ENCODE data around the gene ANO8. TPM values are rescaled to one million over a fixed set of nuclear protein-coding genes. Genes with fewer than 3 reads are reported as not detected.

Gene ANO8
- total and polyA plus RNA-seq, 2 of the 13 experiments (the other 11 are each of a cell fraction or from before 2014, with no cell fraction given): 1.8 to 3.5 TPM

DNA sequence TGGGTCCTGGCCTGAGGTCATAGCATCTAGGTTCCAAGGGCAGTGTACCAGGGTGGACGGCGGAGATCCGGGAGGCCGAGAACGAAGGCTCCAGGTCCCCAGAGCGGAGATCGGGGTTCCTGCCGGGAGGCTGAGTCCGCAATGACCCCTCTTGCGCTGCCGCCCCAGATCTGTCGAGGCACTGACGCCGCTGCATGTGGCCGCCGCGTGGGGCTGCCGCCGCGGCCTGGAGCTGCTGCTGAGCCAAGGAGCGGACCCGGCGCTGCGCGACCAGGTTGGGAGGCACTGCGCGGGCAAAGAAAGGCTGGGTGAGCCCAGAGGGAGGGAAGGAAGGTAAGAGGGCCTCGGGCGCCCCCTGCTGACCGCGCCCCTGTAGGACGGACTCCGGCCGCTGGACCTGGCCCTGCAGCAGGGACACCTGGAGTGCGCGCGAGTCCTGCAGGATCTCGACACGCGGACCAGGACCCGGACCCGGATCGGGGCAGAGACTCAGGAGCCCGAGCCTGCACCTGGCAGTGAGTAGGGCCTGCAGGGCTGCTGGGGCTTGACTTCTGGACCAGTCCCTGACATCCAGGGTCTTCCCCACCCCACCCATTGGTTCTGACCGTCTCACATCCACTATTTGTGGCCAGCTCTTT lies 52.0 kb downstream of the ANO8 start (continued):
- TF ChIP-seq, protein P1, sequence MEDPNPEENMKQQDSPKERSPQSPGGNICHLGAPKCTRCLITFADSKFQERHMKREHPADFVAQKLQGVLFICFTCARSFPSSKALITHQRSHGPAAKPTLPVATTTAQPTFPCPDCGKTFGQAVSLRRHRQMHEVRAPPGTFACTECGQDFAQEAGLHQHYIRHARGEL (CRISPR knock-in tag; IDR thresholded peaks at IDR 0.05): 0 out of 2 replicates have a peak, but pooled peaks have one; percentile 69
- TF ChIP-seq POLR2AphosphoS5 (IDR thresholded peaks at IDR 0.05; ENCODE audit: low read depth, low read length) (no peak), RFX1 (IDR thresholded peaks at IDR 0.05) (no peak), ZBTB8A (CRISPR knock-in tag; IDR thresholded peaks at IDR 0.05; ENCODE audit: borderline replicate concordance, low read depth) (no peak), PITX1 (CRISPR knock-in tag; IDR thresholded peaks at IDR 0.05) (0 out of 2 replicates have a peak, but pooled peaks have one; percentile 31), ZNF670 (CRISPR knock-in tag; IDR thresholded peaks at IDR 0.05; ENCODE audit: borderline replicate concordance) (no peak), ZFP1 (CRISPR knock-in tag; IDR thresholded peaks at IDR 0.05) (no peak), ZNF12 (CRISPR knock-in tag; IDR thresholded peaks at IDR 0.05) (0 out of 2 replicates have a peak, but pooled peaks have one; percentile 31), NFYC (CRISPR knock-in tag; IDR thresholded peaks at IDR 0.05) (no peak), HDAC2 (CRISPR knock-in tag; IDR thresholded peaks at IDR 0.05) (0 out of 2 replicates have a peak, but pooled peaks have one; percentile 53)
- TF ChIP-seq, protein P2, sequence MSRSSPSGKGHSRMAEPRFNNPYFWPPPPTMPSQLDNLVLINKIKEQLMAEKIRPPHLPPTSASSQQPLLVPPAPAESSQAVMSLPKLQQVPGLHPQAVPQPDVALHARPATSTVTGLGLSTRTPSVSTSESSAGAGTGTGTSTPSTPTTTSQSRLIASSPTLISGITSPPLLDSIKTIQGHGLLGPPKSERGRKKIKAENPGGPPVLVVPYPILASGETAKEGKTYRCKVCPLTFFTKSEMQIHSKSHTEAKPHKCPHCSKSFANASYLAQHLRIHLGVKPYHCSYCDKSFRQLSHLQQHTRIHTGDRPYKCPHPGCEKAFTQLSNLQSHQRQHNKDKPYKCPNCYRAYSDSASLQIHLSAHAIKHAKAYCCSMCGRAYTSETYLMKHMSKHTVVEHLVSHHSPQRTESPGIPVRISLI (CRISPR knock-in tag; IDR thresholded peaks at IDR 0.05; ENCODE audit: borderline replicate concordance): peak; percentile 42; the same call in 1 of the 2 replicates
- TF ChIP-seq, protein P3, sequence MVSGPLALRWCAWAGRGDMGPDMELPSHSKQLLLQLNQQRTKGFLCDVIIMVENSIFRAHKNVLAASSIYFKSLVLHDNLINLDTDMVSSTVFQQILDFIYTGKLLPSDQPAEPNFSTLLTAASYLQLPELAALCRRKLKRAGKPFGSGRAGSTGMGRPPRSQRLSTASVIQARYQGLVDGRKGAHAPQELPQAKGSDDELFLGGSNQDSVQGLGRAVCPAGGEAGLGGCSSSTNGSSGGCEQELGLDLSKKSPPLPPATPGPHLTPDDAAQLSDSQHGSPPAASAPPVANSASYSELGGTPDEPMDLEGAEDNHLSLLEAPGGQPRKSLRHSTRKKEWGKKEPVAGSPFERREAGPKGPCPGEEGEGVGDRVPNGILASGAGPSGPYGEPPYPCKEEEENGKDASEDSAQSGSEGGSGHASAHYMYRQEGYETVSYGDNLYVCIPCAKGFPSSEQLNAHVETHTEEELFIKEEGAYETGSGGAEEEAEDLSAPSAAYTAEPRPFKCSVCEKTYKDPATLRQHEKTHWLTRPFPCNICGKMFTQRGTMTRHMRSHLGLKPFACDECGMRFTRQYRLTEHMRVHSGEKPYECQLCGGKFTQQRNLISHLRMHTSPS (CRISPR knock-in tag; IDR thresholded peaks at IDR 0.05; ENCODE audit: low read depth): peak; percentile 43; the same call in 1 of the 2 replicates
- TF ChIP-seq, protein P4, sequence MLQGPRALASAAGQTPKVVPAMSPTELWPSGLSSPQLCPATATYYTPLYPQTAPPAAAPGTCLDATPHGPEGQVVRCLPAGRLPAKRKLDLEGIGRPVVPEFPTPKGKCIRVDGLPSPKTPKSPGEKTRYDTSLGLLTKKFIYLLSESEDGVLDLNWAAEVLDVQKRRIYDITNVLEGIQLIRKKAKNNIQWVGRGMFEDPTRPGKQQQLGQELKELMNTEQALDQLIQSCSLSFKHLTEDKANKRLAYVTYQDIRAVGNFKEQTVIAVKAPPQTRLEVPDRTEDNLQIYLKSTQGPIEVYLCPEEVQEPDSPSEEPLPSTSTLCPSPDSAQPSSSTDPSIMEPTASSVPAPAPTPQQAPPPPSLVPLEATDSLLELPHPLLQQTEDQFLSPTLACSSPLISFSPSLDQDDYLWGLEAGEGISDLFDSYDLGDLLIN (CRISPR knock-in tag; IDR thresholded peaks at IDR 0.05; ENCODE audit: borderline replicate concordance): no peak
- TF ChIP-seq, protein P5, sequence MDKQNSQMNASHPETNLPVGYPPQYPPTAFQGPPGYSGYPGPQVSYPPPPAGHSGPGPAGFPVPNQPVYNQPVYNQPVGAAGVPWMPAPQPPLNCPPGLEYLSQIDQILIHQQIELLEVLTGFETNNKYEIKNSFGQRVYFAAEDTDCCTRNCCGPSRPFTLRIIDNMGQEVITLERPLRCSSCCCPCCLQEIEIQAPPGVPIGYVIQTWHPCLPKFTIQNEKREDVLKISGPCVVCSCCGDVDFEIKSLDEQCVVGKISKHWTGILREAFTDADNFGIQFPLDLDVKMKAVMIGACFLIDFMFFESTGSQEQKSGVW (CRISPR knock-in tag; IDR thresholded peaks at IDR 0.05; ENCODE audit: borderline replicate concordance): no peak
- TF ChIP-seq, protein P6, sequence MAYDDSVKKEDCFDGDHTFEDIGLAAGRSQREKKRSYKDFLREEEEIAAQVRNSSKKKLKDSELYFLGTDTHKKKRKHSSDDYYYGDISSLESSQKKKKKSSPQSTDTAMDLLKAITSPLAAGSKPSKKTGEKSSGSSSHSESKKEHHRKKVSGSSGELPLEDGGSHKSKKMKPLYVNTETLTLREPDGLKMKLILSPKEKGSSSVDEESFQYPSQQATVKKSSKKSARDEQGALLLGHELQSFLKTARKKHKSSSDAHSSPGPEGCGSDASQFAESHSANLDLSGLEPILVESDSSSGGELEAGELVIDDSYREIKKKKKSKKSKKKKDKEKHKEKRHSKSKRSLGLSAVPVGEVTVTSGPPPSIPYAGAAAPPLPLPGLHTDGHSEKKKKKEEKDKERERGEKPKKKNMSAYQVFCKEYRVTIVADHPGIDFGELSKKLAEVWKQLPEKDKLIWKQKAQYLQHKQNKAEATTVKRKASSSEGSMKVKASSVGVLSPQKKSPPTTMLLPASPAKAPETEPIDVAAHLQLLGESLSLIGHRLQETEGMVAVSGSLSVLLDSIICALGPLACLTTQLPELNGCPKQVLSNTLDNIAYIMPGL (CRISPR knock-in tag; IDR thresholded peaks at IDR 0.05; ENCODE audit: borderline replicate concordance in 1 of 2, low read depth in 1 of 2): peak; percentile 78 to 80
- TF ChIP-seq, protein P7, sequence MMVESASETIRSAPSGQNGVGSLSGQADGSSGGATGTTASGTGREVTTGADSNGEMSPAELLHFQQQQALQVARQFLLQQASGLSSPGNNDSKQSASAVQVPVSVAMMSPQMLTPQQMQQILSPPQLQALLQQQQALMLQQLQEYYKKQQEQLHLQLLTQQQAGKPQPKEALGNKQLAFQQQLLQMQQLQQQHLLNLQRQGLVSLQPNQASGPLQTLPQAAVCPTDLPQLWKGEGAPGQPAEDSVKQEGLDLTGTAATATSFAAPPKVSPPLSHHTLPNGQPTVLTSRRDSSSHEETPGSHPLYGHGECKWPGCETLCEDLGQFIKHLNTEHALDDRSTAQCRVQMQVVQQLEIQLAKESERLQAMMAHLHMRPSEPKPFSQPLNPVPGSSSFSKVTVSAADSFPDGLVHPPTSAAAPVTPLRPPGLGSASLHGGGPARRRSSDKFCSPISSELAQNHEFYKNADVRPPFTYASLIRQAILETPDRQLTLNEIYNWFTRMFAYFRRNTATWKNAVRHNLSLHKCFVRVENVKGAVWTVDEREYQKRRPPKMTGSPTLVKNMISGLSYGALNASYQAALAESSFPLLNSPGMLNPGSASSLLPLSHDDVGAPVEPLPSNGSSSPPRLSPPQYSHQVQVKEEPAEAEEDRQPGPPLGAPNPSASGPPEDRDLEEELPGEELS (CRISPR knock-in tag; IDR thresholded peaks at IDR 0.05): 0 out of 2 replicates have a peak, but pooled peaks have one; percentile 13
- TF ChIP-seq, protein P8, sequence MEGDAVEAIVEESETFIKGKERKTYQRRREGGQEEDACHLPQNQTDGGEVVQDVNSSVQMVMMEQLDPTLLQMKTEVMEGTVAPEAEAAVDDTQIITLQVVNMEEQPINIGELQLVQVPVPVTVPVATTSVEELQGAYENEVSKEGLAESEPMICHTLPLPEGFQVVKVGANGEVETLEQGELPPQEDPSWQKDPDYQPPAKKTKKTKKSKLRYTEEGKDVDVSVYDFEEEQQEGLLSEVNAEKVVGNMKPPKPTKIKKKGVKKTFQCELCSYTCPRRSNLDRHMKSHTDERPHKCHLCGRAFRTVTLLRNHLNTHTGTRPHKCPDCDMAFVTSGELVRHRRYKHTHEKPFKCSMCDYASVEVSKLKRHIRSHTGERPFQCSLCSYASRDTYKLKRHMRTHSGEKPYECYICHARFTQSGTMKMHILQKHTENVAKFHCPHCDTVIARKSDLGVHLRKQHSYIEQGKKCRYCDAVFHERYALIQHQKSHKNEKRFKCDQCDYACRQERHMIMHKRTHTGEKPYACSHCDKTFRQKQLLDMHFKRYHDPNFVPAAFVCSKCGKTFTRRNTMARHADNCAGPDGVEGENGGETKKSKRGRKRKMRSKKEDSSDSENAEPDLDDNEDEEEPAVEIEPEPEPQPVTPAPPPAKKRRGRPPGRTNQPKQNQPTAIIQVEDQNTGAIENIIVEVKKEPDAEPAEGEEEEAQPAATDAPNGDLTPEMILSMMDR (CRISPR knock-in tag; IDR thresholded peaks at IDR 0.05): peak; percentile 99
